ENCODE results near the gene ACSM3.
"Not testable (repeated sequence)": the region's sequence is repeated elsewhere in the genome, so short reads cannot be mapped to it uniquely, and the experiment has no call there.

ACSM3 gene

DNA sequence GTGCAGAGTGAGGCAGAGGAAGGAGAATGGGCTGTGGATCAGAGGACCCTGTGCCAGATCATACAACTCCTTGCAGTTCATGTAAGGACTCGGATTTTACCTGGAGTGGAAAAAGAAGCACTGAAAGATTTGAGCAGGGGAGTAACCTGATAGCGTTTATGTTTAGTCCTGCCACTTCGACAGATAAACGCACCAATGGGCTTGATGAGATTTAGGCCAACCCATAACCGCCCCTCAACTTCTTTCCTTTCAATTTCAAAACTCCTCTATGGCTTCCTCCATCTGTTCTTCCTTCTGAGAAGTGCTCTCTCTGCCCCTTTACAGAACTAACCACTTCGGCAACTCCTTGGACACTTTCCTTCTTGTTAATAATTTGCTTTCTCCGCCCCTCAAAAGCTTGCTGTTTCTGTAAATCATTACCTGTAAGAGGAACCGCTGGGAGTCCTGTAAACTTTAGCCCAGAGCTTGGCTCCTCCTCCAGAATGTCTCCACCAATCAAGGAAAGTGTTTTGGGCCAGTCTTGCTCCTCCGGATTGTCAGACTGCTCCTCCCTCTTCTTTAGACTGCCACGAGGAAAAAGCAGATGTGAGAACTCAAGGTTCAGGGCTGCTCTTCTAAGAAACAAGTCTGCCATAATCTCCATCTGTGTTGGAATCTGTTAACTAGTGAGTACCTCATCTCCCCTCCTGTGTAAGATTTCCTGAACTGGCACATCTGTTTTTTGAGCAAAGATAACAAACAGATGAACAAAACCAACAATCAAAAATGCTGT is at the start of gene ACSM3:
ACSM3 (plus strand) TSS at position 554 of the 772 bp plus-strand sequence. CDS start 6,021 bp downstream, outside the sequence.
- DNase-seq: peak; percentile 63

DNA sequence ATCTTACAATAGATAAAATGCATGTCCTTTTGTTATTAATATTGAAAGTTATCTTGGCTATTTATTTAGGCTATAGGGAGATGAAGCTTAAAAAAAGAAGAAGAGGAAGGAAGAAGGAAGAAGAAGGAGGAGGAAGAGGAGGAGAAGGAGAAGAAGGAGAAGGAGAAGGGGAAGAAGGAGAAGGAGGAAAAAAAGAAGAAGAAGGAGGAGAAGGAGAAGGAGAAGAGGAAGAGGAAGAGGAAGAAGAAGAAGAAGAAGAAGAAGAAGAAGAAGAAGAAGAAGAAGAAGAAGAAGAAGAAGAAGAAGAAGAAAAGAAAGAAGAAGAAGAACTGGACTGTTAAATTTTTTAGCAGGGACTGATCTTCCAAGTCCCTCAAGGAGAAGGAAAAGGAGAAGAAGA is 46.1 kb upstream of the ACSM3 start:
- DNase-seq: not testable (repeated sequence)

- no peak for DNase-seq
Observed at GRCh38 chr16:20720251-20720650, 43.6 kb upstream of the ACSM3 start.

GRCh38 chr16:20726661-20727060 is 37.2 kb upstream of the ACSM3 start:
- no peak for DNase-seq

- no peak for DNase-seq
Observed at GRCh38 chr16:20727181-20727580, 36.6 kb upstream of the ACSM3 start.

DNA sequence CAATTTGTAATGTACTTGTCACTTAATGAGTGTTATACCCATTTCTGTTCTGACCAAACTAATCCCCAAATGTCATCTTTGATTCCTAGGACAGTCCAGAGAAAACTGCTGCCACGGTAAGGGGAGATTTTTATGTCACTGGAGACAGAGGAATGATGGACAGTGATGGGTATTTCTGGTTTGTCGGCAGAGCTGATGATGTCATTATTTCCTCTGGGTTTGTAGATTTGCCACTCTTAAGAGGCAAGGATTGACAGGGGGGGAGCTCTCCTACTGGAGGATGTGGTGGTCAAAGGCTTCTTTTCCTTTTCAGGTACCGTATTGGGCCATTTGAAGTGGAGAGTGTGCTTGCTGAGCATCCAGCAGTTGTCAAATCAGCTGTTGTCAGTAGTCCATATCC is 34.7 kb upstream of the ACSM3 start:
- no peak for DNase-seq

DNA sequence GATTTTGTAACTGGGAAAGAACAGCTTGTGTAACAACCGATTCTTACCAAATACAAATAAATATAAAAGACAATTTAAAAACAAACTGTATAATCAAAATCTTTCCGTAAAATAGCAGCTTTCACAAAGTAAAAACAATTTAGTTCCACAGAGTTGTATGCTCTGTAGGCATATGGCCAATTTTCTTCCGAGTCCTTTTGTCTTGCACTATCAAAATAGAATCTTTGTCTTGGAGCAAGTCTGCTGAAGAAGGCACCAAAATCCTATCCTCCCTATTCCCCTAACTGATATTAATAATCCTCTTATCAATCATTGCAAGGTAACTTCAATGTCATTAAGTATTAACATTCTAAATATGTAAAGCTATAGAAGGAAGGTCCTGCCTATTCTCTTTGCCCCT is 29.8 kb upstream of the ACSM3 start:
- no peak for DNase-seq

DNA sequence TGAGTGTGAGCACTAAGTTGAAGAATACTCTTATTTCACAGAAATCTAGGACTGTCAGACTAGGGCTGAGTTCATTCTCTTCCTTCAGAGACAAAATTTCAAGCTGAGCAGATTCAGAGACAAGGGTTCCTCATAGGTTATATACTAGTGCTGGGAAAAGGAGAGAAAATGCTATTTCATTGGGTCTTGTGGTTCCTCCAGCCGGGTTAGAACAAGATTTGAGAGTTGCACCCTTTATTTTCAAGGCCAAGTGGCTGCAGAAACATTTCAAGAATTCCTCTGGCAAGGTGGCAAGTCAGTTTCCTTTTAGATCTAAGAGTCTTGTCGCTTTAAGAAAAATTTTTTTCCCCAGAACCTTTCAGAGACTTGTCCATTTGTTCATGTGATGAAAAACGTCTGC is 29.0 kb upstream of the ACSM3 start:
- DNase-seq: no peak

DNA sequence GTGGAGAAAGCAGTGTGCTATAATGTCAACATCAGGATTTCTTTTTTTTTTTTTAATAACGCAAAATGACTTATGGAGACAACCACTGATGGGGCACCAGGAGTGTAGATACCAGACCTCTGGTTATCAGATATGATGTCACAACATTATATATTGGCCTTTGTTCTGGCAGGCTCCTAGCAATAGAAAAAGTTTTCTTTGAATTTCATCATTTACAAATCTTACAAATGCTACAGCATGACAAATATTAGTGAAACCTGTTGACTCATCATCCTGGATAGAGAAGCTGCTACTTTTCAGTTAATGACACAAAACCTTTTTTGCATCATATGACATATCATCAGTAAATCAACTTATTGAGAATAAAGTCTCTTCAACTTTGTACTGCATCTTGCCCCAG is 28.3 kb upstream of the ACSM3 start:
- DNase-seq: no peak

GRCh38 chr16:20740007-20740883 is 23.6 kb upstream of the ACSM3 start:
- no peak for DNase-seq

DNA sequence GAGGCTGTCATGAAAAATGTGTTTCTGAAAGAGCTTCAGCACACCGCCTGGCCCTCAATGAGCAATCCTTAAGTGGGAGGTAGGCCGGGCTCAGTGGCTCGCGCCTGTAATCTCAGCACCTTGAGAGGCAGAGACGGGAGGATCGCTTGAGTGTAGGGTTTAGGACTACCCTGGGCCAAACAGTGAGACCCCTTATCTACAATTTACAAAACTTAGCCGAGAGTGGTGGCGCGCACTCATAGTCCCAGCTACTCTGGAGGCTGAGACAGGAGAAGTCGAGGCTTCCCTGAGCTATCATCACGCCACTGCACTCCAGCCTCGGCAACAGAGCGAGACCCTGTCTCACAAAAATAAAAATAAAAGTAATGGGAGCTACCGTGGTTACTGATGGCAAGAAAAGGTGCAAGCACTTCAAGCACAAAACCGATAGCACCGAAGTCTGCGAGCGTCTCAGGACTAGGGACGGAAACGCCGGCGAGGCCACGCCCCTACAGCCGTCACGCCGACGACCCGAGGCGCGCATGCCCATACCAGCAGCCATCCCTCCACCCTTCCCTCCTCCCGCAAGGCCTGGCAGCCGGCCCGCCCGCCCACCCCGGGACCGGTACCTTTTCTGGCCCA is 22.8 kb upstream of the ACSM3 start:
- DNase-seq: peak; percentile 55

DNA sequence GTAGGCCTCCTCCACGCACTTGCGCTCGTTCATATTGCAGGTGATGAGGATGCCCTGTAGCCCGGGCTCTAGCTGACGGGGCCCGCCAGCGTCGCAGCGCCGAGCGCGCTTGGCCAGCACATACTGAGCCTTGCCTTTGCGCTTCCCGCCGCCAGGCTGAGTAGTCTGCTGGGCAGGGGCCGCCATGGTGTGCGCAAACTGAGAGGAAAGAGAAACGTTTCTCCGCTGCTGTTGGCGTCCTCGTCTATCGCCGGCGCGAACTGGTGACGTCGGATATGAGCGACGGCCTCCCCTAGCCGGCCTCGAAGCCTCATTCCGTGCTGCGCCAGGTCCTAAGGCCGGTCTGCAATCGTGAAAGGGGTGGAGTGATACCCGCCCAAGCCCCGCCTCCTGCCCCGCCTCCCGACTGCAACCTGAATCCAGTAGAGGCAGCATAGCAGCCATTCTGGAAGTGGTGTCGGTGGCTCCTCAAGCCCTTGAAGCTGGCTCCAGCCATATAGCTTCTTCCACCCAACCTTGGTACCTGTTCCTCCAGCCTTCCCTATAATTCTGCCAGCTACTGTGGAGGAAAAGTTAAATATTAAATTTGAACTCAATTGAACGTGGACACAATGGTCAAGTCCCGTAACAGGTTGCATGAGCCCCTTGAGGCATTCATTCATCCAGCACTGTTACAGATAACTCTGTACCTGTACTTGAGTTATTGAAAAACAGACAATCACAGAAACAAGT is 22.1 kb upstream of the ACSM3 start, which contains the start of gene THUMPD1:
THUMPD1 (minus strand) TSS at position 265 of the 732 bp plus-strand sequence; CDS start at position 186, 79 bp downstream.
- peak; percentile 92 for DNase-seq

- DNase-seq: no peak
Observed at GRCh38 chr16:20743591-20743990, 20.2 kb upstream of the ACSM3 start.

GRCh38 chr16:20744922-20745440 is 18.8 kb upstream of the ACSM3 start:
- DNase-seq: no peak

GRCh38 chr16:20746461-20746860 is 17.4 kb upstream of the ACSM3 start:
- DNase-seq: no peak

DNA sequence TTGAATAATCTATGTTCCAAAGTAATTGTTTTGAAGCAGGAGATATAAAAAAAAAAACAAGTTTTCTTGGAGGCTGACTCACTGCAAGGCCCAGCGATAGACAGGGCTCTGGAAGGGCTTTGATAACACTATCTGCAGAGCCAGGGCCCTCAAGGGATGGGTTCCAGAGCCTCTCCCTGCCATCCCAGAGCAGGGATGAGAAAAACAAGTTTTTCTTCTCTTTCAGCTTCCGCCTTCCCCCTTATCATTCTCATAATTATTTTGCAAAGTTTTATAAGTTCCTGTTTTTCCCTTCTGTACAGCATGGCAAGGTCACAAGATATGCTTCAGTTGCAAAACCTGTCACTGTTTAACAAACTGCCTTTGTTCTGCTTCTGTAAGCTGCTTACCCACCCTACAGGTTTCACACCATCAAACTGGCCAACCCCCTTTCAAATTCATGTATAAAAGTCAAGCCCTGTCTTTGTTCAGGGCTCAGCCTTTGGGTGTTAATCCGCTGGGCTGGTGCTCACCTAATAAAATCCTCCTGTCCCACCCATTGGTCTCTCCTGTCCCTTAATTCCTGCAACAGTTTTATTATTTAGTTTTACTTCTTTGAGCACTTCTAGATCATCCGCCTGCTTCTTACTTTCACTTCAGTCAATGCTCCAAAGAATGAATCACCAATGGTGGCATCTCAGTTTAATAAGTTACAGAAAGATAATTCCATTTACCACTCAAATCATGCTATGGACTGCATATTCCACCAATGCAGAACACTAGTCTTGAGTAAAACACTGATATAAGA is 16.6 kb upstream of the ACSM3 start:
- no peak for DNase-seq

DNA sequence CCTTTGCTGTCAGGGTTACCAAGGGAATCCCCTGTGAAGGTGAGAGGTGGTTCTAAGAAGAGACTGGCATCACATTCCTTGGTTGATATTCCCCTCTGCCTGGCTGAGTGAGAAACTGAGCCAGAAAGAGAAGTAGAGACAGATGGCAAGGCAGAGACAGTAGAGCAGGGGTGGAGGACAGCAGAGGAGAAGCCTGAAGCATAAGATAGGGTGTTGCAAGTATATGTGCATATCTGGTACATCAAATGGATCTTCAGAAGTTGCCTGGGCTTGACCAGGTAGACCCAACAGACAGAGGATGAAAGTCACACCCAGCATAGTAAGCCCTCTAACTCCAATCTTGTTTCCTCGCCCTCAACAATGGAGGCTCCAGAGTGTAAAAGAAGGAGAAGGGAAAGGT is 14.3 kb upstream of the ACSM3 start:
- no peak for DNase-seq

DNA sequence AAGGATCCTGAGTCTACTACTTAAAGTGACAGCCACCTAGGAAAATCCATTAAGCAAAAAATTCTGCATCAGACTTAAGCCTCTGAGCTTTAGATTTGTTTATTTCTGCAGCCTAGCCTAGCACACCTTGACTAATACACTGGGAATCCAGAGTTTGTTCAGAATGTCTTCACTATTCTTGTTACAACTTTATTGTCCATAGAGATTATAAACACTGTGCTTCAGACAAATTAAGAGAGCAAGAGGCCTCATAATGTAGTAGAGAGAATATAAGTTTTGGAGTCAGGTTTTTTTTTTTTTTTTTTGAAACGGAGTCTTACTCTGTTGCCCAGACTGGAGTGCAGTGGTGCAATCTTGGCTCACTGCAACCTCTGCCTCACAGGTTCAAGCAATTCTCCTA is 13.3 kb upstream of the ACSM3 start:
- no peak for DNase-seq

DNA sequence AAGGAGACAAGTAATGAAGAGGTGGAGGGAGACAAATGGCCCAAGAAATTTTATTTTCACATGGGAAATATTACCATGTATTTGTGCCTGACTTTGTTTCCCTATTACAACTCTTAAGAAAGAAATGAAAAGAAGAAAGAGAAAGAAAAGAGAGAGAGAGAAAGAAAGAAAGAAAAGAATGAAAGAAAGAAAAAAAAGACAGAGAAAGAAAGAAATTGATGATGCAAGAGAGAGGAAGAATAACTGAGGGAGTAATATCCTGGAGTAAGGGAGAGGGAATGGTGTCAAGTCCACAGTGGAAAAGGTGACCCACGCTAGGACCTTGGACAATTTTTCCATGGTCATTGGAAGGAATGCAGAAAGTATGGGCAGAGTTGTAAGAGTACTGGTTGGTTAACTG is 10.1 kb upstream of the ACSM3 start:
- no peak for DNase-seq

DNA sequence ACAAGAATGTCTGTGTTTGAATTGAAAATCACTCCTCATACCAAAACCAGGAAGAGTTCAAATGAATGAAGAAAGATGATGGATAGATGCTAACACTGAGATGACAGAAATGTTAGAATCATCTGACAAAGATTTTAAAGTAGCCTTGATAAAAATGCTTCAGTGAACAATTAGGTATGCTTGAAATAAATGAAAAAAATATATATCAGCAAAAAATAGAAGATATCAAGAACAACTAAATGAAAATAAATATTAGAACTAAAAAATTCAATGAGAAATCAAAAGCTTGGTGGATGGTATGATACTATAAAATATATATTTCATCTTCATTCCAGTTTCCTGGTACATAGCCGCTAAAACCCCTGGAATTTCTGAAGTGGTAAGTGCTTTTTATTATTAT is 8.6 kb upstream of the ACSM3 start:
- no peak for DNase-seq

DNA sequence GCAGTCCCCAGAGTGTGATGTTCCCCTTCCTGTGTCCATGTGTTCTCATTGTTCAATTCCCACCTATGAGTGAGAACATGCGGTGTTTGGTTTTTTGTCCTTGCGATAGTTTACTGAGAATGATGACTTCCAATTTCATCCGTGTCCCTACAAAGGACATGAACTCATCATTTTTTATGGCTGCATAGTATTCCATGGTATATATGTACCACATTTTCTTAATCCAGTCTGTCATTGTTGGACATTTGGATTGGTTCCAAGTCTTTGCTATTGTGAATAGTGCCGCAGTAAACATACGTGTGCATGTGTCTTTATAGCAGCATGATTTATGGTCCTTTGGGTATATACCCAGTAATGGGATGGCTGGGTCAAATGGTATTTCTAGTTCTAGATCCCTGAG is 8.0 kb upstream of the ACSM3 start:
- DNase-seq: not testable (repeated sequence)

DNA sequence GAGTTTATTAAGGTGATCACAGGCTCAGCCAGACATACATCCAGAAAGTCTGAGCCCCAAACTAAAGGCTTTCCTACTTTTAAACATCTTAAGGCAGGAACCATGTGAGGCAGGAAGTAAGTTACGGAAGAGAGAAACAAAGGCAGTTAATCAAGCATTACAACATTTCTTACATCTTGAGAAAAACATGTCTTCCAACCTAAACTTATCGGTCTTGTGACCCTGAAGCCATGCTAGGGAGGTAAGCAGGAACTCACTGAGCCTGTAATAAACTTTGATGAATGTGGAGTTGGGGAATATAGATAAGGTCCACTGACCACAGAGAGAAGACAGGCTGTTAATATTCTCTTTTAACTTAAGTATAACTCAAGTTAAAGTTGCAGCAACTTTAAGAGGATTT is 3.5 kb upstream of the ACSM3 start:
- no peak for DNase-seq

Data from NCI-H226 (cell line).